CD4-positive, alpha-beta T cell (primary cell): ENCODE measurements around the gene RASA3. TPM values are rescaled to one million over a fixed set of nuclear protein-coding genes. Genes with fewer than 3 reads are reported as not detected.

Source experiments
- ATAC-seq: fragments of 200-7000 bp; cut with Tn5 transposase; one replicate; pipeline ENCODE4 v1.10.0; 2022; ENCODE audit warnings: mild to moderate bottlenecking; ENCODE audit not compliant: poor library complexity
- CTCF ChIA-PET: fragments of 350-600 bp; sonication (Branson Sonifier 250); formaldehyde crosslinking; loops from one replicate; lab custom pipeline; 2021; ENCODE audit warnings: antibody characterized with exemption, inconsistent platforms; lab: Charles Lee
- POLR2A ChIA-PET: fragments of 350-600 bp; sonication (Branson Sonifier 250); formaldehyde crosslinking; loops from one replicate; lab custom pipeline; 2021; ENCODE audit warnings: antibody characterized with exemption, inconsistent platforms; lab: Charles Lee
- DNase-seq, 14 experiments: peaks; one replicate each; pipeline ENCODE4 v3.0.0-alpha.2; 2013 to 2020; ENCODE audit warnings: mixed read lengths in 2 of 14
- H3K27ac ChIP-seq, 2 donors: one replicate each; pipeline versions ENCODE4 v1.5.1 to v1.7.0; 2013; ENCODE audit warnings: low read length in 2 of 2, low read depth in 1 of 2, mild to moderate bottlenecking in 1 of 2
- H3K27me3 ChIP-seq, 2 experiments: 1 replicate in 1 of 2; 2 replicates in 1 of 2; pipeline versions ENCODE4 v1.6.1 to v1.7.0; 2013; ENCODE audit warnings: low read length in 2 of 2, control low read depth in 1 of 2, mild to moderate bottlenecking in 1 of 2, moderate library complexity in 1 of 2; ENCODE audit not compliant: insufficient read depth in 2 of 2, control insufficient read depth in 1 of 2
- H3K36me3 ChIP-seq: one replicate; pipeline ENCODE4 v1.6.1; 2013; ENCODE audit warnings: low read length, control low read depth; ENCODE audit not compliant: insufficient read depth
- H3K4me1 ChIP-seq: one replicate; pipeline ENCODE4 v1.6.1; 2013; ENCODE audit warnings: low read length, control low read depth; ENCODE audit not compliant: insufficient read depth
- H3K4me3 ChIP-seq: one replicate; pipeline ENCODE4 v1.5.1; 2013; ENCODE audit warnings: mild to moderate bottlenecking, low read length, moderate library complexity
- H3K9me3 ChIP-seq, 2 experiments: 1 replicate in 1 of 2; 2 replicates in 1 of 2; pipeline versions ENCODE4 v1.6.1 to v1.7.0; 2013; ENCODE audit warnings: low read length in 2 of 2, mild to moderate bottlenecking in 2 of 2, control low read depth in 1 of 2, moderate library complexity in 1 of 2; ENCODE audit not compliant: control insufficient read depth in 1 of 2, insufficient read depth in 1 of 2
- H3K27ac Mint-ChIP-seq: one replicate; pipeline ENCODE4 v1.8.0; 2020; ENCODE audit warnings: mixed read lengths
- H3K27me3 Mint-ChIP-seq: one replicate; pipeline ENCODE4 v1.8.0; 2021; ENCODE audit warnings: mixed read lengths
- H3K36me3 Mint-ChIP-seq: one replicate; pipeline ENCODE4 v1.8.0; 2021; ENCODE audit warnings: low read depth, mixed read lengths
- H3K4me1 Mint-ChIP-seq: one replicate; pipeline ENCODE4 v1.8.0; 2021; ENCODE audit warnings: low read depth, mixed read lengths
- H3K4me3 Mint-ChIP-seq: one replicate; pipeline ENCODE4 v1.8.0; 2020; ENCODE audit warnings: mild to moderate bottlenecking, mixed read lengths
- H3K9me3 Mint-ChIP-seq: one replicate; pipeline ENCODE4 v1.8.0; 2020; ENCODE audit warnings: mixed read lengths
- intact Hi-C, 2 experiments: fragments of 100-400 bp; cut with DNase I in 1 of 2; cut with micrococcal nuclease in 1 of 2; formaldehyde crosslinking; loops; one replicate each; pipeline versions ENCODE4 v1.15.1 to v1.9.0; 2023 to 2025; cut with DNase I, micrococcal nuclease
- total RNA-seq, 174 experiments: library from RNA in 2 of 174; stranded (reverse) in 2 of 174; gene quantifications; one replicate each; pipeline ENCODE4 v1.2.3 and lab custom pipeline; 2021 to 2026
- TF ChIP-seq, protein P1 (sequence below): fragments of 200-600 bp; IDR thresholded peaks from one replicate; pipeline ENCODE4 v1.8.0; 2022; ENCODE audit warnings: antibody characterized with exemption, mild to moderate bottlenecking

Gene RASA3
- total RNA-seq, 2 experiments from 2014 or later = 181 to 184 TPM

DNA sequence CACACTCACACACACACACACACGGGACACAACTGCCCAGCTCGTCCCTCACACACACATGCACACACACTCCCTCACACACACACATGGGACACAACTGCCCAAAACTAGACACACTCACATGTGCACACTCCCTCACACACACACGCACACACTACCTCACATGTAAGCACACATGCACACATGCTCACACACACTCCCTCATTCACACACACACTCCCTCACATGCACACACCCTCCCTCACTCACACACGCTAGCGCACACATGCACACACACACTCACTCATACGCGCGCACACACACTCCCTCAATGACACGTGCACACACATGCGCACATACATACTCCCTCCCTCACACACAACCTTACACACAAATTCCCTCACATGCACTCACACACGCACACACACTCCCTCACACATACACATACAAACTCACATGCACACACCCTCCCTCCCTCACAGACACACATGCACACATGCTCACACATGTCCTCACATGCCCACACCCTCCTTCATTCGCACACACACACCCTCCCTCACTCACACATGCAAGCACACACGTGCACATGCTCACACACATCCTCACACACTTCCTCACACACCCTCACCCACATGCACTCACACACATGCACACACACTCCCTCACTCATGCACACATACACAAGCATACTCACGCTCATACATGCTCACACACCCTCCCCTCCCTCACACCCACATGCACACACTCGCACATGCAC lies 9.0 kb upstream of the RASA3 start:
- Histone ChIP-seq H3K27me3 (no peaks in the 10 kb centered on the region), H3K9me3 (no peaks in the 10 kb centered on the region), H3K4me1 (peaks cover 72% of the 10 kb centered on the region), H3K36me3 (no peaks in the 10 kb centered on the region), H3K27ac (peak overlapping the region; percentile 56 to 82), H3K4me3 (peak overlapping the region; percentile 36)
- TF ChIP-seq, protein P1, sequence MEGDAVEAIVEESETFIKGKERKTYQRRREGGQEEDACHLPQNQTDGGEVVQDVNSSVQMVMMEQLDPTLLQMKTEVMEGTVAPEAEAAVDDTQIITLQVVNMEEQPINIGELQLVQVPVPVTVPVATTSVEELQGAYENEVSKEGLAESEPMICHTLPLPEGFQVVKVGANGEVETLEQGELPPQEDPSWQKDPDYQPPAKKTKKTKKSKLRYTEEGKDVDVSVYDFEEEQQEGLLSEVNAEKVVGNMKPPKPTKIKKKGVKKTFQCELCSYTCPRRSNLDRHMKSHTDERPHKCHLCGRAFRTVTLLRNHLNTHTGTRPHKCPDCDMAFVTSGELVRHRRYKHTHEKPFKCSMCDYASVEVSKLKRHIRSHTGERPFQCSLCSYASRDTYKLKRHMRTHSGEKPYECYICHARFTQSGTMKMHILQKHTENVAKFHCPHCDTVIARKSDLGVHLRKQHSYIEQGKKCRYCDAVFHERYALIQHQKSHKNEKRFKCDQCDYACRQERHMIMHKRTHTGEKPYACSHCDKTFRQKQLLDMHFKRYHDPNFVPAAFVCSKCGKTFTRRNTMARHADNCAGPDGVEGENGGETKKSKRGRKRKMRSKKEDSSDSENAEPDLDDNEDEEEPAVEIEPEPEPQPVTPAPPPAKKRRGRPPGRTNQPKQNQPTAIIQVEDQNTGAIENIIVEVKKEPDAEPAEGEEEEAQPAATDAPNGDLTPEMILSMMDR = no peak
- H3K27ac Mint-ChIP-seq = no peak overlapping the region
- H3K4me1 Mint-ChIP-seq = peaks cover 26% of the 10 kb centered on the region
- intact Hi-C loops = no loop called here
- ChIA-PET POLR2A (interaction anchor here (0.7 to 5.4 kb wide), 23 partner anchors 10 to 85 kb away, joined by 3 to 138 read pairs (median 8); partner anchors contain the start of genes CFAP97D2 and RASA3), CTCF (interaction anchor here (1.3 to 1.6 kb wide), 2 partner anchors 31 to 32 kb away, joined by 4 to 7 read pairs; no protein-coding TSS in a partner anchor)
- no peaks in the 10 kb centered on the region for H3K9me3 Mint-ChIP-seq
- no peaks in the 10 kb centered on the region for H3K27me3 Mint-ChIP-seq
- no peaks in the 10 kb centered on the region for H3K36me3 Mint-ChIP-seq
- DNase-seq (peak in 1 of 14 experiments; percentile 5), ATAC-seq (no peak)
- no peak overlapping the region for H3K4me3 Mint-ChIP-seq

DNA sequence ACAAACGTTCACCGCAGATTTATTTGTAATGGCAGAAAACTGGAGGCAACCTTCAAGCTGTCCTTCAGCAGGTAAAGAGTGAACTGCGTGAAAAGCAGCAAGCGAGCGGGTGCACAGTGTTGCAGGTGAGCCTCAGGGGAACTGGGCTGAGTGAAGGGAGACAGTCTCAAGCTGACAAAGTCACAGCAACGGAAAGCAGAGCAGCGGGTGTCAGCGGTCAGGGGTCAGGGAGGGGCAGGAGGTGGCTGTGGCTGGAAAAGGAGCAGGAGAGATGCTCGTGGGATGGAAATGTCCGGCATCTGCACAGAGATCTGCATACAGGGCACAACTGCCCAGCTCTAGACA lies 8.5 kb upstream of the RASA3 start:
- peak overlapping the region; percentile 56 to 82 for H3K27ac ChIP-seq
- Mint-ChIP-seq H3K9me3 (no peaks in the 10 kb centered on the region), H3K27me3 (no peaks in the 10 kb centered on the region), H3K27ac (no peak overlapping the region), H3K36me3 (no peaks in the 10 kb centered on the region), H3K4me3 (no peak overlapping the region), H3K4me1 (peaks cover 24% of the 10 kb centered on the region)
- POLR2A ChIA-PET = interaction anchor here (0.7 to 2.2 kb wide), 18 partner anchors 8 to 86 kb away, joined by 3 to 76 read pairs (median 6); partner anchors contain the start of gene RASA3
- H3K4me1 ChIP-seq = peaks cover 66% of the 10 kb centered on the region
- TF ChIP-seq, protein P1 = no peak
- H3K4me3 ChIP-seq = peak overlapping the region; percentile 36
- DNase-seq = peak in 13 of 14 experiments; percentile 49 to 73 (median 60)
- intact Hi-C loops = loop anchor here in 1 of 2 experiments (1.0 kb wide), 1 partner anchor 7 kb away; no protein-coding TSS in a partner anchor
- ATAC-seq = peak; percentile 24
- no peaks in the 10 kb centered on the region for H3K27me3 ChIP-seq
- CTCF ChIA-PET = interaction anchor here (0.7 to 1.4 kb wide), 5 partner anchors 10 to 86 kb away, joined by 3 to 4 read pairs (median 3); no protein-coding TSS in a partner anchor
- no peaks in the 10 kb centered on the region for H3K9me3 ChIP-seq
- no peaks in the 10 kb centered on the region for H3K36me3 ChIP-seq

DNA sequence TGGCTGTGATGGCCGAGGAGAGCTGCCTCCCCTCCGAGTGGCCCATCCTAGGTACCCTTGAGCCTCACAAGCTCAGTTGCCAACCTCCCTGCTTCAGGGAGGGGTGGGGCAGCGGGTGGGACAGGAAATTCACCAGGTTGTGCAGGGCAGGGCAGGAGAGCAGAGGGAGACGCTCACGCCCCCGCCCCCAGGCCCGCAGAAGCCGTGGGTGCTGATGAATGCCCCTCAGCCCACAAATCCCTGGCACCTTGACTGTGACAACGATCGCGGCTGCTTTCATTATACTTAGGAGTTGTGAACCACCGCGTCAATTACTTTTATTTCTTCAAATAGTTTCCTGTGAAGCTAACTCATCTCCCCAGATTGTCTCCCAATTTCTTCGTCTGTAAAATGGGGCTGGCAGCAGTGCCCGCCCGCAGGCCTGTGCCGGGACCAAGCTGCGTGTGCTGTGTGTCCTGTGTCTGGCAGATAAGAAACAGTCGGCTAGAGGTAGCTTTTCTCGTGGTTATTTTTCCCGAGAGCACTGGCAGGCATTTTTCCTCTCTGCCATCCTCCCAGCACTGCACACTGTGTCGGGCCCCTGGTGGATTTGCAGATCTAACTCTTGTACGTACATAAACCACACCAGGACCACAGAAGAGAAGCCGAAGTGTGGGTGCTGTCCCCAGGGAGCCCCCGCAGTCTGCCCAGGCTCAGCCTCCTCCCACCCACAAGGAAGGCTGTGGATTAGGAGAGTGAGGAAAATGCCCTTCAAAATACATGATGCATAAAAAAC lies 7.9 kb upstream of the RASA3 start:
- no peak overlapping the region for H3K27ac Mint-ChIP-seq
- Histone ChIP-seq H3K4me1 (peaks cover 62% of the 10 kb centered on the region), H3K4me3 (peak overlapping the region; percentile 36), H3K27me3 (no peaks in the 10 kb centered on the region), H3K36me3 (no peaks in the 10 kb centered on the region), H3K9me3 (no peaks in the 10 kb centered on the region), H3K27ac (peak overlapping the region; percentile 56 to 82)
- H3K36me3 Mint-ChIP-seq = no peaks in the 10 kb centered on the region
- ATAC-seq = peak; percentile 9
- H3K9me3 Mint-ChIP-seq = no peaks in the 10 kb centered on the region
- ChIA-PET POLR2A (interaction anchor here (0.7 to 2.2 kb wide), 21 partner anchors 8 to 86 kb away, joined by 3 to 76 read pairs (median 5); partner anchors contain the start of gene RASA3), CTCF (interaction anchor here (0.7 to 1.4 kb wide), 5 partner anchors 9 to 87 kb away, joined by 3 to 4 read pairs (median 3); no protein-coding TSS in a partner anchor)
- peak in 10 of 14 experiments; percentile 30 to 84 (median 60) for DNase-seq
- TF ChIP-seq, protein P1 = no peak
- intact Hi-C loops = loop anchor here in 1 of 2 experiments (1.0 kb wide), 1 partner anchor 8 kb away; no protein-coding TSS in a partner anchor
- H3K4me3 Mint-ChIP-seq = no peak overlapping the region
- H3K27me3 Mint-ChIP-seq = no peaks in the 10 kb centered on the region
- H3K4me1 Mint-ChIP-seq = peaks cover 23% of the 10 kb centered on the region
